HEK293T (cell line): ENCODE results near the gene MFSD11.
A peak's percentile ranks its signal among the peaks of the same experiment; 100 is the strongest.
"Not testable (repeated sequence)": the region's sequence is repeated elsewhere in the genome, so short reads cannot be mapped to it uniquely, and the experiment has no call there.

Source experiments
- CTCF ChIA-PET: fragments of 350-600 bp; formaldehyde crosslinking; extraction: SDS; loops from one replicate; lab custom pipeline; 2021; ENCODE audit warnings: antibody characterized with exemption, inconsistent platforms; lab: Yijun Ruan, JAX
- POLR2A ChIA-PET: fragments of 350-600 bp; formaldehyde crosslinking; extraction: SDS; loops from one replicate; lab custom pipeline; 2020; ENCODE audit warnings: antibody characterized with exemption, inconsistent platforms; lab: Yijun Ruan, JAX
- DNase-seq: peaks from one replicate; pipeline ENCODE4 v3.0.0; 2012; ENCODE audit warnings: mixed read lengths; ENCODE audit errors: extremely low spot score
- ARNT ChIP-seq: fragments of 450-650 bp; IDR thresholded peaks from 2 replicates; pipeline ENCODE4 v1.6.1; 2017; ENCODE audit warnings: mild to moderate bottlenecking
- BHLHE40 ChIP-seq: fragments of 450-650 bp; IDR thresholded peaks from 2 replicates; pipeline ENCODE4 v1.6.1; 2016; ENCODE audit warnings: mild to moderate bottlenecking, moderate library complexity, borderline replicate concordance
- CTBP1 ChIP-seq: fragments of 450-650 bp; IDR thresholded peaks from 2 replicates; pipeline ENCODE4 v1.6.1; 2016; ENCODE audit warnings: borderline replicate concordance
- ELF4 ChIP-seq: fragments of 450-650 bp; IDR thresholded peaks from 2 replicates; pipeline ENCODE4 v1.6.1; 2017; ENCODE audit warnings: antibody characterized with exemption
- FOXA1 ChIP-seq: fragments of 450-650 bp; IDR thresholded peaks from 2 replicates; pipeline ENCODE4 v1.6.1; 2016; ENCODE audit warnings: mild to moderate bottlenecking
- FOXK2 ChIP-seq: fragments of 450-650 bp; IDR thresholded peaks from 2 replicates; pipeline ENCODE4 v1.6.1; 2016; ENCODE audit warnings: mild to moderate bottlenecking
- FOXM1 ChIP-seq: fragments of 450-650 bp; IDR thresholded peaks from 2 replicates; pipeline ENCODE4 v1.6.1; 2017; ENCODE audit warnings: mild to moderate bottlenecking, borderline replicate concordance
- HDGF ChIP-seq: fragments of 450-650 bp; IDR thresholded peaks from 2 replicates; pipeline ENCODE4 v1.6.1; 2017; ENCODE audit warnings: antibody characterized with exemption, borderline replicate concordance
- L3MBTL2 ChIP-seq: fragments of 450-650 bp; conservative IDR thresholded peaks from 2 replicates; pipeline ENCODE4 v1.6.1; 2016; ENCODE audit warnings: mild to moderate bottlenecking
- LEF1 ChIP-seq: fragments of 450-650 bp; IDR thresholded peaks from 2 replicates; pipeline ENCODE4 v1.6.1; 2017; ENCODE audit warnings: mild to moderate bottlenecking, borderline replicate concordance
- NFRKB ChIP-seq: fragments of 450-650 bp; IDR thresholded peaks from 2 replicates; pipeline ENCODE4 v1.6.1; 2016; ENCODE audit warnings: mild to moderate bottlenecking, moderate library complexity
- SP1 ChIP-seq: fragments of 450-650 bp; IDR thresholded peaks from 2 replicates; pipeline ENCODE4 v1.6.1; 2017
- SUZ12 ChIP-seq: fragments of 450-650 bp; IDR thresholded peaks from 2 replicates; pipeline ENCODE4 v1.6.1; 2016; ENCODE audit warnings: mild to moderate bottlenecking
- TARDBP ChIP-seq: fragments of 450-650 bp; IDR thresholded peaks from 2 replicates; pipeline ENCODE4 v1.6.1; 2016
- ZNF384 ChIP-seq: fragments of 450-650 bp; IDR thresholded peaks from 2 replicates; pipeline ENCODE4 v1.6.1; 2016
- TF ChIP-seq, protein P1 (sequence below): fragments of 450-650 bp; IDR thresholded peaks from 2 replicates; pipeline ENCODE4 v1.6.1; 2016

The MFSD11 gene

GRCh38 chr17:76695059-76695831 lies 42.7 kb upstream of the MFSD11 start:
- DNase-seq, result no peak
- ChIA-PET CTCF (interaction anchor here (1.2 kb wide), 1 partner anchor 14 kb away, joined by 3 read pairs; no protein-coding TSS in a partner anchor), POLR2A (interaction anchor here (1.0 to 1.5 kb wide), 2 partner anchors 13 to 19 kb away, joined by 3 read pairs; no protein-coding TSS in a partner anchor)
- TF ChIP-seq LEF1 (no peak), TARDBP (no peak), FOXA1 (no peak), BHLHE40 (no peak), ARNT (no peak), ELF4 (no peak), SP1 (no peak), NFRKB (no peak), SUZ12 (no peak), CTBP1 (no peak), FOXK2 (no peak), L3MBTL2 (no peak), FOXM1 (no peak), HDGF (no peak), ZNF384 (no peak)
- TF ChIP-seq, protein P1, sequence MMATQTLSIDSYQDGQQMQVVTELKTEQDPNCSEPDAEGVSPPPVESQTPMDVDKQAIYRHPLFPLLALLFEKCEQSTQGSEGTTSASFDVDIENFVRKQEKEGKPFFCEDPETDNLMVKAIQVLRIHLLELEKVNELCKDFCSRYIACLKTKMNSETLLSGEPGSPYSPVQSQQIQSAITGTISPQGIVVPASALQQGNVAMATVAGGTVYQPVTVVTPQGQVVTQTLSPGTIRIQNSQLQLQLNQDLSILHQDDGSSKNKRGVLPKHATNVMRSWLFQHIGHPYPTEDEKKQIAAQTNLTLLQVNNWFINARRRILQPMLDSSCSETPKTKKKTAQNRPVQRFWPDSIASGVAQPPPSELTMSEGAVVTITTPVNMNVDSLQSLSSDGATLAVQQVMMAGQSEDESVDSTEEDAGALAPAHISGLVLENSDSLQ, result no peak

DNA sequence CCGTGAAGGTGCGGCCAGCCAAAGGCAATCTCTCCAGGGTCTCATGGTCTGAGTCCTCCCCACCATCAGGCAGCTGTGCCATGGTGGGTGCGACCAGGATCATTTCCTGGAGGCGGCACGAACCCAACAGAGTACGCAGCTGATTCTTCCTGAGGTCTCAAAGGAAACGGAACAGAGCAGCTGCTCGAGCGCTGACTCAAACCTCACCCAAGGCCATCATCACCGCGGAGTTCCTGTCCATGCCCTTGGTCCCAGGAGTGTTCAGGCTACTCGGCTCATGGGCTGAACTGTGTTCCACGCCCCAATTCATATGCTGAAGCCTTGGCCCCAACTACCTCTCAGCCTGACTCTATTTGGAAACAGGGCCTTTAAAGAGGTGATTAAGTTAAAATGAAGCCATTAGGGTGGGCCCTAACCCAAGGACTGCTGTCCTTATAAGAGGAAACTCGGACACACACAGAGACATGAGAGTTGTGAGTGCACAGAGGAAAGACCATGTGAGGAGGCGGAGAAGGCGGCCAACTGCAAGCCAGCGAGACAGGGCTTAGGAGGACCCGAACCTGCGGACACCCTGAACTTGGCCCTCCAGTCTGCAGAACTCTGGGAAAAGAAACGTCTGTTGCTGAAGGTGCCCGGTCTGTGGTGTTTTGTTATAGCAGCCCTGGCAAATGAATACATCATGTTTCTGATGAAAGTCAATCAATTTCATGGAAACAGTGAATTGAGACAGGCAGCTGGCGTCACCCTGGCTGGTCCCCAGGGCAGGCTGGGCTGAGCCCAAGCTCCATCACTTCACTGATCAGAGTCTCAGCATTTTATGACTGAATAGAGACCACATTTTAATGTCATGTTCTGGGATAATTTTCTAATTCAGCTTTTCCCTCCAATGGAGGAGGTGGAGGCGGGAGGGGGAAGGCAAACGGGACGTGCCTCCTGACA lies 40.9 kb upstream of the MFSD11 start:
- CTCF ChIA-PET, result interaction anchor here (0.7 to 3.0 kb wide), 9 partner anchors 8 to 359 kb away, joined by 3 to 12 read pairs (median 3); no protein-coding TSS in a partner anchor
- POLR2A ChIA-PET, result interaction anchor here (0.5 to 4.0 kb wide), 11 partner anchors 8 to 174 kb away, joined by 3 to 38 read pairs (median 5); partner anchors contain the start of genes MXRA7 and ST6GALNAC2
- no peak for TF ChIP-seq FOXK2
- TF ChIP-seq LEF1, result no peak
- TF ChIP-seq FOXA1, result no peak
- TF ChIP-seq ELF4, result no peak
- TF ChIP-seq FOXM1, result no peak
- no peak for TF ChIP-seq CTBP1
- no peak for TF ChIP-seq HDGF
- TF ChIP-seq, protein P1, result no peak
- no peak for TF ChIP-seq BHLHE40
- TF ChIP-seq TARDBP, result no peak
- TF ChIP-seq L3MBTL2, result no peak
- TF ChIP-seq ZNF384, result no peak
- no peak for TF ChIP-seq ARNT
- TF ChIP-seq SP1, result no peak
- no peak for TF ChIP-seq SUZ12
- no peak for TF ChIP-seq NFRKB
- DNase-seq, result no peak

DNA sequence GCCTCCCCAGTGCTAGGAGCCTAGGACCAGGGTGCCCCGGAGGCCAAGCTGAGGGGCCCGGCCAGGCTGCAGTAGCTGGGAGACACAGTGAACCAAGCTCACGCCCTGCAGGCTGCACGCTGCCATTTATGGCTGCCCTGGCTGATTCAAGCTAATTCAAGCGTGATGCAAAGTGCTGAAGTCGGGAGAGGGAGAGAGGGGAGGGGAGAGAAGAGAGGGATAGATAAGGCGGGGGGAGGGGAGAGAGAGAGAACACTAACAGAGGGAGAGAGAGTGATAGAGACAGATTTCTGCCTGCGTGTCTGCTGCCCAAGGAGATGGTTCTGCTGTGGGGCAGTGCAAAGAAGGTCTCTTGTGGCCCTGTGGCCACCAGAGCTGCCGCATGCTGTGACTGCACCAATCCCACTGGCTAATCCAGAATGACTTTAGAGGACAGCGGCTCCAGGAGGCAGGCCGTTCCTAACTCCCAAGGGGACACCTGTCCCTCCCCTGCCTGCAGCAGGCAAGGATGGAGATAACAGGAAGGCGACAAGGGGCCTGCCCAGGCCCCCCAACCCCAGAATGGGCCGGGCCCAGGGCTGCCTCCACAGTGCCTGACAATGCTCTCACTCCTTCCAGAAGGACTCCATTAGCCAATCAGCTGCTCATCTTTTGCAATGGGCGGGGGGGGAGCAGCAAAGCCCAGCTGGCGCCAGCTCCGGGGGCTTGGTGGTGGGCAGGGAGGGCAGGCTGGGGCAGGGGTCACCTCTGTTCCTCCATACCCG lies 40.0 kb upstream of the MFSD11 start:
- DNase-seq, result peak; percentile 71
- ChIA-PET CTCF (interaction anchor here (0.7 to 3.0 kb wide), 7 partner anchors 9 to 358 kb away, joined by 3 to 12 read pairs (median 3); no protein-coding TSS in a partner anchor), POLR2A (interaction anchor here (0.5 to 4.0 kb wide), 8 partner anchors 8 to 174 kb away, joined by 3 to 38 read pairs (median 6); partner anchors contain the start of gene MXRA7)
- TF ChIP-seq L3MBTL2, result 0 out of 2 replicates have a peak, but pooled peaks have one; percentile 44
- TF ChIP-seq FOXM1, result no peak
- no peak for TF ChIP-seq BHLHE40

GRCh38 chr17:76698466-76698977 lies 39.4 kb upstream of the MFSD11 start:
- CTCF ChIA-PET, result interaction anchor here (0.9 to 3.0 kb wide), 2 partner anchors 10 to 358 kb away, joined by 3 to 12 read pairs; no protein-coding TSS in a partner anchor
- not testable (repeated sequence) for DNase-seq
- POLR2A ChIA-PET, result interaction anchor here (1.0 to 4.0 kb wide), 5 partner anchors 9 to 85 kb away, joined by 3 to 38 read pairs (median 9); partner anchors contain the start of gene MXRA7
- peak; percentile 66; the same call in 1 of the 2 replicates for TF ChIP-seq ZNF384

DNA sequence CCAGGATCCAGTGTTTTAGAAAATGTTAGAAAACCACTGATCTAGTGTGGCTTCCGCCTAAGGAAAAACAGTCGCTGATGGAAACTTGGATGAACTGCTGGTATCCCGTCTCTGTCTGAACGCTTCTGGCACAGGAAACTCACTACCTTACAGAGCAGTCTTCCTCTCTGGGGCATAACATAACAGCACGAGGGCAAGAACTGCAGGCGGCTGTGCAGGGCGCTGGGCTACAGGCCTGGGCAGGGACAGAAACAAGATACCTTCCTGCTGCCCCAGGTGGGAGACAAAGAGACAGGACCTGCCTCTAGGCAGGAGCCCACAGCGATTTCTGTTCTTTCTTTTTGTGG lies 37.7 kb upstream of the MFSD11 start:
- no peak for DNase-seq
- ChIA-PET CTCF (interaction anchor here (0.8 kb wide), 1 partner anchor 27 kb away, joined by 3 read pairs; no protein-coding TSS in a partner anchor), POLR2A (interaction anchor here (1.0 to 3.3 kb wide), 6 partner anchors 10 to 143 kb away, joined by 3 to 18 read pairs (median 5); partner anchors contain the start of gene MXRA7)
- TF ChIP-seq ARNT, result no peak
- no peak for TF ChIP-seq L3MBTL2
